Ovary (tissue), 3 donors: ENCODE data around the gene GALNT10.

Source experiments
- EP300 ChIP-seq: sonication (generic); formaldehyde crosslinking; IDR thresholded peaks from one replicate; pipeline ENCODE4 v1.6.1; 2017; ENCODE audit warnings: antibody characterized with exemption
- POLR2A ChIP-seq: fragments of 450-650 bp; IDR thresholded peaks from one replicate; pipeline ENCODE4 v1.6.1; 2017; ENCODE audit warnings: antibody characterized with exemption, mild to moderate bottlenecking, moderate library complexity
- TF ChIP-seq, protein P1 (sequence below), 3 donors: fragments of 450-650 bp in 2 of 3; fragments of 200-600 bp in 1 of 3; IDR thresholded peaks; one replicate each; pipeline versions ENCODE4 v1.5.1 to v1.8.0; 2016 to 2022; ENCODE audit warnings: antibody characterized with exemption in 3 of 3, mild to moderate bottlenecking in 1 of 3
- donor health status: DM: no; HTN: no; CAD: no.

DNA sequence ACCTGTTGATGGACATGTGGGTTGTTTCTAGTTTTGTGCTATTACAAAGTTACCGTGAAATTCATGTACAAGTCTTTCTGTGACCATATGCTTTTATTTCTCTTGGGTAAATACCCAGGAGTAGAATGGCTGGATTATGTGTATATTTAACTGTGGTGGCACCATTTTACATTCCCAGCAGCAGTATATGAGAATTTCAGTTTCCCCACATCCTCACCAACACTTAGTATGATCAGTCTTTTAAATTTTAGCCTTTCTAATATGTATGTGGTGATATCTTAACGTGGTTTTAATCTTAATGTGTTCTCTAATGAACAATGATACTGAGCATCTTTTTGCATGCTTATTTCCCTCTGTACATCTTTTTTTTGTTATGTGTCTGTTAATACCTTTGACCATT is 36.6 kb downstream of the GALNT10 start:
- TF ChIP-seq, protein P1, sequence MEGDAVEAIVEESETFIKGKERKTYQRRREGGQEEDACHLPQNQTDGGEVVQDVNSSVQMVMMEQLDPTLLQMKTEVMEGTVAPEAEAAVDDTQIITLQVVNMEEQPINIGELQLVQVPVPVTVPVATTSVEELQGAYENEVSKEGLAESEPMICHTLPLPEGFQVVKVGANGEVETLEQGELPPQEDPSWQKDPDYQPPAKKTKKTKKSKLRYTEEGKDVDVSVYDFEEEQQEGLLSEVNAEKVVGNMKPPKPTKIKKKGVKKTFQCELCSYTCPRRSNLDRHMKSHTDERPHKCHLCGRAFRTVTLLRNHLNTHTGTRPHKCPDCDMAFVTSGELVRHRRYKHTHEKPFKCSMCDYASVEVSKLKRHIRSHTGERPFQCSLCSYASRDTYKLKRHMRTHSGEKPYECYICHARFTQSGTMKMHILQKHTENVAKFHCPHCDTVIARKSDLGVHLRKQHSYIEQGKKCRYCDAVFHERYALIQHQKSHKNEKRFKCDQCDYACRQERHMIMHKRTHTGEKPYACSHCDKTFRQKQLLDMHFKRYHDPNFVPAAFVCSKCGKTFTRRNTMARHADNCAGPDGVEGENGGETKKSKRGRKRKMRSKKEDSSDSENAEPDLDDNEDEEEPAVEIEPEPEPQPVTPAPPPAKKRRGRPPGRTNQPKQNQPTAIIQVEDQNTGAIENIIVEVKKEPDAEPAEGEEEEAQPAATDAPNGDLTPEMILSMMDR (IDR thresholded peaks at IDR 0.05) = no peak
- no peak for TF ChIP-seq EP300
- no peak for TF ChIP-seq POLR2A
